ENCODE results near the gene MCUR1.
"Not testable (repeated sequence)": the region's sequence is repeated elsewhere in the genome, so short reads cannot be mapped to it uniquely, and the experiment has no call there.

Gene MCUR1

GRCh38 chr6:13836170-13836569 is 21.8 kb upstream of the MCUR1 start:
- H3K27ac Mint-ChIP-seq: no peak overlapping the region
- H3K4me1 Mint-ChIP-seq (ENCODE audit: low read depth): no peaks in the 10 kb centered on the region
- H3K9me3 Mint-ChIP-seq: no peaks in the 10 kb centered on the region
- H3K27me3 Mint-ChIP-seq (ENCODE audit: low read depth): peaks cover 21% of the 10 kb centered on the region
- no peaks in the 10 kb centered on the region for H3K36me3 Mint-ChIP-seq (ENCODE audit: low read depth)
- no peak overlapping the region for H3K4me3 Mint-ChIP-seq

- H3K36me3 Mint-ChIP-seq (ENCODE audit: low read depth): peaks cover 2% of the 10 kb centered on the region
- peaks cover 21% of the 10 kb centered on the region for H3K27me3 Mint-ChIP-seq (ENCODE audit: low read depth)
- no peak overlapping the region for H3K4me3 Mint-ChIP-seq
These were observed 20.4 kb upstream of the MCUR1 start for GRCh38 chr6:13834790-13835189.

GRCh38 chr6:13834018-13834417 is 19.7 kb upstream of the MCUR1 start:
- H3K4me3 Mint-ChIP-seq; H3K27ac Mint-ChIP-seq; H3K4me1 Mint-ChIP-seq (ENCODE audit: low read depth); H3K36me3 Mint-ChIP-seq (ENCODE audit: low read depth); H3K9me3 Mint-ChIP-seq: not testable (repeated sequence)
- peaks cover 21% of the 10 kb centered on the region for H3K27me3 Mint-ChIP-seq (ENCODE audit: low read depth)

More at GRCh38 chr6:13834790-13835189, 20.4 kb upstream of the MCUR1 start:
- Mint-ChIP-seq H3K27ac (no peak overlapping the region), H3K9me3 (no peaks in the 10 kb centered on the region), H3K4me1 (ENCODE audit: low read depth) (no peaks in the 10 kb centered on the region)

- Mint-ChIP-seq H3K36me3 (ENCODE audit: low read depth) (peaks cover 2% of the 10 kb centered on the region), H3K27me3 (ENCODE audit: low read depth) (peaks cover 21% of the 10 kb centered on the region), H3K4me1 (ENCODE audit: low read depth) (no peaks in the 10 kb centered on the region), H3K27ac (no peak overlapping the region), H3K9me3 (no peaks in the 10 kb centered on the region), H3K4me3 (no peak overlapping the region)
These were observed 18.4 kb upstream of the MCUR1 start for GRCh38 chr6:13832778-13833177.

GRCh38 chr6:13831615-13832014 is 17.3 kb upstream of the MCUR1 start:
- H3K4me3 Mint-ChIP-seq: no peak overlapping the region
- H3K4me1 Mint-ChIP-seq (ENCODE audit: low read depth): peaks cover 3% of the 10 kb centered on the region
- H3K27ac Mint-ChIP-seq: no peak overlapping the region
- no peaks in the 10 kb centered on the region for H3K9me3 Mint-ChIP-seq
- peaks cover 2% of the 10 kb centered on the region for H3K36me3 Mint-ChIP-seq (ENCODE audit: low read depth)
- H3K27me3 Mint-ChIP-seq (ENCODE audit: low read depth): peaks cover 17% of the 10 kb centered on the region

GRCh38 chr6:13830803-13831202 is 16.4 kb upstream of the MCUR1 start:
- Mint-ChIP-seq H3K36me3 (ENCODE audit: low read depth) (peaks cover 2% of the 10 kb centered on the region), H3K9me3 (no peaks in the 10 kb centered on the region), H3K27me3 (ENCODE audit: low read depth) (peaks cover 9% of the 10 kb centered on the region), H3K27ac (no peak overlapping the region), H3K4me1 (ENCODE audit: low read depth) (peaks cover 3% of the 10 kb centered on the region), H3K4me3 (no peak overlapping the region)

- H3K9me3 Mint-ChIP-seq; H3K4me1 Mint-ChIP-seq (ENCODE audit: low read depth); H3K4me3 Mint-ChIP-seq; H3K36me3 Mint-ChIP-seq (ENCODE audit: low read depth); H3K27ac Mint-ChIP-seq: not testable (repeated sequence)
- H3K27me3 Mint-ChIP-seq (ENCODE audit: low read depth): peaks cover 11% of the 10 kb centered on the region
These were observed 15.1 kb upstream of the MCUR1 start for GRCh38 chr6:13829419-13829818.

- not testable (repeated sequence) for H3K4me3 Mint-ChIP-seq; H3K36me3 Mint-ChIP-seq (ENCODE audit: low read depth); H3K4me1 Mint-ChIP-seq (ENCODE audit: low read depth); H3K9me3 Mint-ChIP-seq; H3K27ac Mint-ChIP-seq
- H3K27me3 Mint-ChIP-seq (ENCODE audit: low read depth): peaks cover 12% of the 10 kb centered on the region
These were observed 14.4 kb upstream of the MCUR1 start for GRCh38 chr6:13828656-13829301.

GRCh38 chr6:13827032-13827431 is 12.7 kb upstream of the MCUR1 start:
- Mint-ChIP-seq H3K27me3 (ENCODE audit: low read depth) (peaks cover 17% of the 10 kb centered on the region), H3K9me3 (no peaks in the 10 kb centered on the region), H3K4me3 (no peak overlapping the region), H3K27ac (no peak overlapping the region), H3K4me1 (ENCODE audit: low read depth) (peaks cover 3% of the 10 kb centered on the region), H3K36me3 (ENCODE audit: low read depth) (peaks cover 2% of the 10 kb centered on the region)

GRCh38 chr6:13825871-13826270 is 11.5 kb upstream of the MCUR1 start:
- Mint-ChIP-seq H3K9me3 (no peaks in the 10 kb centered on the region), H3K36me3 (ENCODE audit: low read depth) (peaks cover 2% of the 10 kb centered on the region), H3K4me1 (ENCODE audit: low read depth) (peaks cover 3% of the 10 kb centered on the region), H3K27ac (no peak overlapping the region), H3K4me3 (no peak overlapping the region), H3K27me3 (ENCODE audit: low read depth) (peaks cover 17% of the 10 kb centered on the region)

- Mint-ChIP-seq H3K4me3 (no peak overlapping the region), H3K27ac (no peak overlapping the region), H3K4me1 (ENCODE audit: low read depth) (peaks cover 9% of the 10 kb centered on the region), H3K36me3 (ENCODE audit: low read depth) (no peaks in the 10 kb centered on the region), H3K9me3 (no peaks in the 10 kb centered on the region), H3K27me3 (ENCODE audit: low read depth) (peaks cover 24% of the 10 kb centered on the region)
These were observed 4.0 kb upstream of the MCUR1 start for GRCh38 chr6:13818341-13818740.

- peak overlapping the region; percentile 64 for H3K27ac Mint-ChIP-seq
- H3K27me3 Mint-ChIP-seq (ENCODE audit: low read depth): peaks cover 21% of the 10 kb centered on the region
- H3K9me3 Mint-ChIP-seq: no peaks in the 10 kb centered on the region
- H3K36me3 Mint-ChIP-seq (ENCODE audit: low read depth): no peaks in the 10 kb centered on the region
- H3K4me1 Mint-ChIP-seq (ENCODE audit: low read depth): peaks cover 22% of the 10 kb centered on the region
- H3K4me3 Mint-ChIP-seq: peak overlapping the region; percentile 64
These were observed 700 bp upstream of the MCUR1 start for GRCh38 chr6:13814938-13815575.

GRCh38 chr6:13813621-13814175 is 659 bp downstream of the MCUR1 start:
- Mint-ChIP-seq H3K36me3 (ENCODE audit: low read depth) (peaks cover 3% of the 10 kb centered on the region), H3K4me1 (ENCODE audit: low read depth) (peaks cover 22% of the 10 kb centered on the region), H3K4me3 (peak overlapping the region; percentile 85), H3K27ac (peak overlapping the region; percentile 64), H3K9me3 (no peaks in the 10 kb centered on the region), H3K27me3 (ENCODE audit: low read depth) (peaks cover 16% of the 10 kb centered on the region)

- Mint-ChIP-seq H3K27ac (no peak overlapping the region), H3K4me1 (ENCODE audit: low read depth) (peaks cover 24% of the 10 kb centered on the region), H3K27me3 (ENCODE audit: low read depth) (peaks cover 9% of the 10 kb centered on the region), H3K36me3 (ENCODE audit: low read depth) (peaks cover 7% of the 10 kb centered on the region), H3K9me3 (no peaks in the 10 kb centered on the region), H3K4me3 (peak overlapping the region; percentile 85)
These were observed 1.3 kb downstream of the MCUR1 start for GRCh38 chr6:13813026-13813425.

GRCh38 chr6:13812359-13812642 is 2.1 kb downstream of the MCUR1 start:
- Mint-ChIP-seq H3K36me3 (ENCODE audit: low read depth) (peaks cover 7% of the 10 kb centered on the region), H3K27ac (no peak overlapping the region), H3K27me3 (ENCODE audit: low read depth) (peaks cover 9% of the 10 kb centered on the region), H3K9me3 (no peaks in the 10 kb centered on the region), H3K4me1 (ENCODE audit: low read depth) (peaks cover 24% of the 10 kb centered on the region), H3K4me3 (no peak overlapping the region)
